HUDEP-2 (cell line): Measurements from ENCODE around the gene GUCY2D.
"Not testable (repeated sequence)": the region's sequence is repeated elsewhere in the genome, so short reads cannot be mapped to it uniquely, and the experiment has no call there.

Source experiments
- DNase-seq, 76 experiments: peaks; one replicate each; lab custom pipeline; 2025; ENCODE audit not compliant: unreplicated experiment in 76 of 76; lab: John Stamatoyannopoulos, UW

The GUCY2D gene

GRCh38 chr17:8041249-8041928, 39.0 kb downstream of the GUCY2D start:
- peak in 41 of 76 experiments; percentile 3 to 58 (median 30) for DNase-seq

GRCh38 chr17:8041979-8042378, 39.6 kb downstream of the GUCY2D start:
- DNase-seq, result no peak

GRCh38 chr17:8044819-8045810, 42.7 kb downstream of the GUCY2D start:
- DNase-seq, result no peak

GRCh38 chr17:8046306-8046928, 44.0 kb downstream of the GUCY2D start:
- peak in 54 of 76 experiments; percentile 15 to 82 (median 60) for DNase-seq

- no peak for DNase-seq
These were observed 44.7 kb downstream of the GUCY2D start for GRCh38 chr17:8046929-8047768.

- no peak for DNase-seq
These were observed 45.3 kb downstream of the GUCY2D start for GRCh38 chr17:8047769-8048110.

GRCh38 chr17:8048236-8048635, 45.8 kb downstream of the GUCY2D start:
- no peak for DNase-seq

GRCh38 chr17:8048736-8049135, 46.3 kb downstream of the GUCY2D start:
- no peak for DNase-seq

- no peak for DNase-seq
These were observed 49.4 kb downstream of the GUCY2D start for GRCh38 chr17:8051831-8052230.

- no peak for DNase-seq
These were observed 50.1 kb downstream of the GUCY2D start for GRCh38 chr17:8052256-8053252.

- DNase-seq, result no peak
These were observed 51.2 kb downstream of the GUCY2D start for GRCh38 chr17:8053600-8053999.

GRCh38 chr17:8055851-8056231, 53.4 kb downstream of the GUCY2D start:
- DNase-seq, result no peak

- DNase-seq, result no peak
These were observed 54.0 kb downstream of the GUCY2D start for GRCh38 chr17:8056232-8056975.

GRCh38 chr17:8056976-8057625, 54.7 kb downstream of the GUCY2D start:
- DNase-seq, result no peak

GRCh38 chr17:8057691-8058114, 55.3 kb downstream of the GUCY2D start:
- peak in 40 of 76 experiments; percentile 6 to 81 (median 54) for DNase-seq

GRCh38 chr17:8059131-8059530, 56.7 kb downstream of the GUCY2D start:
- DNase-seq, result no peak

- peak in 57 of 76 experiments; percentile 10 to 85 (median 60) for DNase-seq
These were observed 57.9 kb downstream of the GUCY2D start for GRCh38 chr17:8060274-8060673.

- not testable (repeated sequence) for DNase-seq
These were observed 59.4 kb downstream of the GUCY2D start for GRCh38 chr17:8061851-8062250.
